Common myeloid progenitor, CD34-positive (primary cell): ENCODE data around the gene ELMO3.

Source experiments
- CTCF ChIA-PET: fragments of 350-600 bp; sonication (Branson Sonifier 250); formaldehyde crosslinking; loops from one replicate; lab custom pipeline; 2021; ENCODE audit warnings: antibody characterized with exemption; lab: Charles Lee
- POLR2A ChIA-PET: fragments of 350-600 bp; sonication (Branson Sonifier 250); formaldehyde crosslinking; loops from one replicate; lab custom pipeline; 2021; ENCODE audit warnings: antibody characterized with exemption; lab: Charles Lee
- DNase-seq, 3 donors: peaks; one replicate each; pipeline versions ENCODE4 v3.0.0 to v3.0.0-alpha.2; 2013
- H3K27ac ChIP-seq, 2 experiments: 1 replicate in 1 of 2; 2 replicates in 1 of 2; pipeline ENCODE4 v1.7.0; 2013; ENCODE audit warnings: inconsistent platforms in 2 of 2, low read length in 2 of 2, mild to moderate bottlenecking in 2 of 2, low read depth in 1 of 2, moderate library complexity in 1 of 2; ENCODE audit not compliant: severe bottlenecking in 2 of 2, insufficient read depth in 1 of 2, poor library complexity in 1 of 2
- H3K27me3 ChIP-seq, 5 experiments: replicated peaks in 2 of 5; 1 replicate in 3 of 5; 2 replicates in 2 of 5; pipeline versions ENCODE4 v1.6.1 to v1.7.0; 2013; ENCODE audit warnings: low read length in 4 of 5, mild to moderate bottlenecking in 2 of 5, moderate library complexity in 2 of 5, inconsistent platforms in 1 of 5; ENCODE audit not compliant: insufficient read depth in 5 of 5, control insufficient read depth in 4 of 5
- H3K36me3 ChIP-seq, 4 experiments: 1 replicate in 2 of 4; 2 replicates in 2 of 4; pipeline versions ENCODE4 v1.6.1 to v1.7.0; 2013; ENCODE audit warnings: low read length in 3 of 4, control low read depth in 1 of 4, mild to moderate bottlenecking in 1 of 4; ENCODE audit not compliant: control insufficient read depth in 4 of 4, insufficient read depth in 4 of 4
- H3K4me1 ChIP-seq, 4 experiments: 1 replicate in 3 of 4; 2 replicates in 1 of 4; pipeline versions ENCODE4 v1.6.1 to v1.7.1; 2013; ENCODE audit warnings: low read length in 3 of 4, mild to moderate bottlenecking in 3 of 4, control low read depth in 1 of 4, inconsistent platforms in 1 of 4, moderate library complexity in 1 of 4; ENCODE audit not compliant: control insufficient read depth in 4 of 4, insufficient read depth in 4 of 4; ENCODE audit errors: control extremely low read depth in 1 of 4
- H3K4me3 ChIP-seq, 7 experiments: 1 replicate in 4 of 7; 2 replicates in 3 of 7; pipeline versions ENCODE4 v1.5.1 to v1.7.0; 2013; ENCODE audit warnings: mild to moderate bottlenecking in 7 of 7, low read length in 6 of 7, moderate library complexity in 6 of 7, inconsistent platforms in 2 of 7, low read depth in 2 of 7, control low read depth in 1 of 7; ENCODE audit not compliant: insufficient read depth in 4 of 7, control insufficient read depth in 1 of 7; ENCODE audit errors: extremely low read depth in 1 of 7
- H3K9me3 ChIP-seq, 5 experiments: 1 replicate in 4 of 5; 2 replicates in 1 of 5; pipeline versions ENCODE4 v1.6.1 to v1.7.1; 2013; ENCODE audit warnings: low read length in 4 of 5, mild to moderate bottlenecking in 2 of 5, inconsistent platforms in 1 of 5, low read depth in 1 of 5, moderate library complexity in 1 of 5; ENCODE audit not compliant: control insufficient read depth in 4 of 5, insufficient read depth in 2 of 5; ENCODE audit errors: control extremely low read depth in 1 of 5
- WGBS: methylation state at CpG from one replicate; pipeline ENCODE4 v1.1.5; 2013; ENCODE audit not compliant: insufficient coverage; 5-methylcytosine and 5-hydroxymethylcytosine counted together

ELMO3 gene

GRCh38 chr16:67182288-67182687, 16.6 kb upstream of the ELMO3 start:
- H3K36me3 ChIP-seq: no peaks in the 10 kb centered on the region
- 96% methylated on average over 2 of the region's 2 CpGs for WGBS
- no peaks in the 10 kb centered on the region for H3K9me3 ChIP-seq
- H3K27ac ChIP-seq: no peak overlapping the region
- no peak for DNase-seq
- peaks cover 0 to 26% (median 16%) of the 10 kb centered on the region in 5 experiments for H3K27me3 ChIP-seq
- CTCF ChIA-PET: interaction anchor here (0.9 to 2.6 kb wide), 8 partner anchors 8 to 26 kb away, joined by 3 to 13 read pairs (median 5); no protein-coding TSS in a partner anchor
- H3K4me1 ChIP-seq: peaks cover 0 to 35% (median 29%) of the 10 kb centered on the region in 4 experiments
- POLR2A ChIA-PET: interaction anchor here (0.6 kb wide), 1 partner anchor 67 kb away, joined by 4 read pairs; no protein-coding TSS in a partner anchor
- no peak overlapping the region for H3K4me3 ChIP-seq

- peak overlapping the region; percentile 72 to 94 (median 81) for H3K4me3 ChIP-seq
- 13% methylated on average over 8 of the region's 11 CpGs for WGBS
- POLR2A ChIA-PET: no interaction called here
Observed at GRCh38 chr16:67183284-67183626, 15.7 kb upstream of the ELMO3 start.

GRCh38 chr16:67183627-67184452, 15.1 kb upstream of the ELMO3 start, which contains the start of gene MATCAP1:
Gene MATCAP1 (minus strand): TSS chr16:67183963. CDS start chr16:67180610, 3,353 bp downstream.
- no peaks in the 10 kb centered on the region for H3K36me3 ChIP-seq
- POLR2A ChIA-PET: no interaction called here
- no peaks in the 10 kb centered on the region for H3K9me3 ChIP-seq
- 0% methylated on average over 72 of the region's 77 CpGs for WGBS
- H3K27ac ChIP-seq: peak within 1 kb of the TSS; percentile 88 to 96
- H3K27me3 ChIP-seq: peaks cover 0 to 16% (median 8%) of the 10 kb centered on the region in 5 experiments
- H3K4me1 ChIP-seq: peaks cover 0 to 25% (median 23%) of the 10 kb centered on the region in 4 experiments
- peak within 1 kb of the TSS; percentile 72 to 94 (median 81) for H3K4me3 ChIP-seq
- DNase-seq: peak; percentile 97 to 98 (median 98)
- CTCF ChIA-PET: interaction anchor here (0.5 to 2.1 kb wide), 16 partner anchors 9 to 632 kb away, joined by 3 to 21 read pairs (median 6); partner anchors contain the start of genes FBXL8, HSF4 and TRADD

More at GRCh38 chr16:67183284-67183626, 15.7 kb upstream of the ELMO3 start:
- peak overlapping the region in 1 of 2 experiments; percentile 96 for H3K27ac ChIP-seq
- peaks cover 0 to 17% (median 9%) of the 10 kb centered on the region in 5 experiments for H3K27me3 ChIP-seq
- CTCF ChIA-PET: interaction anchor here (0.8 to 2.6 kb wide), 8 partner anchors 9 to 166 kb away, joined by 3 to 13 read pairs (median 5); no protein-coding TSS in a partner anchor
- no peak for DNase-seq
- H3K9me3 ChIP-seq: no peaks in the 10 kb centered on the region
- no peaks in the 10 kb centered on the region for H3K36me3 ChIP-seq
- peaks cover 0 to 28% (median 24%) of the 10 kb centered on the region in 4 experiments for H3K4me1 ChIP-seq

- no peak overlapping the region for H3K27ac ChIP-seq
- DNase-seq: no peak
- H3K27me3 ChIP-seq: peaks cover 0 to 14% (median 6%) of the 10 kb centered on the region in 5 experiments
- no peaks in the 10 kb centered on the region for H3K36me3 ChIP-seq
- 9% methylated on average over 54 of the region's 59 CpGs for WGBS
- ChIA-PET CTCF (interaction anchor here (0.5 to 3.4 kb wide), 29 partner anchors 9 to 631 kb away, joined by 3 to 22 read pairs (median 4); partner anchors contain the start of genes ELMO3, FBXL8, HSF4 and NOL3), POLR2A (interaction anchor here (0.6 kb wide), 1 partner anchor 68 kb away, joined by 3 read pairs; no protein-coding TSS in a partner anchor)
- H3K4me3 ChIP-seq: peak overlapping the region; percentile 72 to 94 (median 81)
- H3K9me3 ChIP-seq: no peaks in the 10 kb centered on the region
- H3K4me1 ChIP-seq: peaks cover 0 to 25% (median 23%) of the 10 kb centered on the region in 4 experiments
Observed at GRCh38 chr16:67184453-67184994, 14.4 kb upstream of the ELMO3 start.

- POLR2A ChIA-PET: interaction anchor here (0.6 kb wide), 1 partner anchor 69 kb away, joined by 3 read pairs; no protein-coding TSS in a partner anchor
- peak overlapping the region in 1 of 7 experiments; percentile 81 for H3K4me3 ChIP-seq
- H3K27ac ChIP-seq: no peak overlapping the region
- peaks cover 0 to 25% (median 23%) of the 10 kb centered on the region in 4 experiments for H3K4me1 ChIP-seq
- no peaks in the 10 kb centered on the region for H3K9me3 ChIP-seq
- DNase-seq: peak; percentile 79 to 89 (median 87)
- peaks cover 0 to 14% (median 6%) of the 10 kb centered on the region in 5 experiments for H3K27me3 ChIP-seq
- H3K36me3 ChIP-seq: no peaks in the 10 kb centered on the region
- 13% methylated on average over 34 of the region's 43 CpGs for WGBS
- CTCF ChIA-PET: interaction anchor here (0.6 to 3.4 kb wide), 33 partner anchors 9 to 233 kb away, joined by 3 to 22 read pairs (median 4); partner anchors contain the start of genes ELMO3, FBXL8, HSF4 and NOL3
Observed at GRCh38 chr16:67184995-67185650, 13.8 kb upstream of the ELMO3 start.

GRCh38 chr16:67185651-67186134, 13.2 kb upstream of the ELMO3 start:
- H3K4me3 ChIP-seq: peak overlapping the region in 1 of 7 experiments; percentile 17
- 2% methylated on average over 4 of the region's 12 CpGs for WGBS
- POLR2A ChIA-PET: no interaction called here

More at GRCh38 chr16:67185651-67186134, 13.2 kb upstream of the ELMO3 start:
- Histone ChIP-seq H3K9me3 (no peaks in the 10 kb centered on the region), H3K27ac (no peak overlapping the region), H3K36me3 (no peaks in the 10 kb centered on the region), H3K4me1 (peaks cover 0 to 25% (median 23%) of the 10 kb centered on the region in 4 experiments), H3K27me3 (peaks cover 0 to 14% (median 6%) of the 10 kb centered on the region in 5 experiments)
- DNase-seq: no peak
- CTCF ChIA-PET: interaction anchor here (0.6 to 3.4 kb wide), 29 partner anchors 8 to 233 kb away, joined by 3 to 22 read pairs (median 4); partner anchors contain the start of genes ELMO3, FBXL8, HSF4 and NOL3
